NCI-H1436 treated with DMSO at 0.1 percent for 48 hours (cell line): Measurements from ENCODE around the gene NOP16.
"Not testable (repeated sequence)": the region's sequence is repeated elsewhere in the genome, so short reads cannot be mapped to it uniquely, and the experiment has no call there.

Experiments used
- DNase-seq: peaks from one replicate; lab custom pipeline; 2025; lab: John Stamatoyannopoulos, UW

NOP16 gene

GRCh38 chr5:176409765-176410164 lies 21.4 kb upstream of the NOP16 start:
- no peak for DNase-seq

DNA sequence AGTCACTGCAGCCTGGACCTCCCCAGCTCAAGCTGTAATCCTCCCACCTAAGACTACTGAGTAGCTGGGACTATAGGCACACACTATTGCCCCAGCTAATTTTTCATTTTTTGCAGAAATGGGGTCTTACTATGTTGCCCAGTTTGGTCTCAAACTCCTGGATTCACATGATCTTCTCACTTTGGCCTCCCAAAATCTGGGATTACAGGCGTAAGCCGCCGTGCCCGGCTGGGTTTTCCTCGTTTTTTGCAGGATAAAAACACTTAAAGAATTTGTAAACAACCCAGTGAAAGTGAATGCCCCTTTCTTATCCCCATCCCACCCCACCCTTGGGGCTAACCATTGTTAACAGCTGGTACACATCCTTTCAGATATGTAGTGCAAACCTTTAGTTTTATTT lies 20.2 kb upstream of the NOP16 start:
- DNase-seq: no peak

- DNase-seq: not testable (repeated sequence)
These were observed 19.8 kb upstream of the NOP16 start for GRCh38 chr5:176408252-176408573.

DNA sequence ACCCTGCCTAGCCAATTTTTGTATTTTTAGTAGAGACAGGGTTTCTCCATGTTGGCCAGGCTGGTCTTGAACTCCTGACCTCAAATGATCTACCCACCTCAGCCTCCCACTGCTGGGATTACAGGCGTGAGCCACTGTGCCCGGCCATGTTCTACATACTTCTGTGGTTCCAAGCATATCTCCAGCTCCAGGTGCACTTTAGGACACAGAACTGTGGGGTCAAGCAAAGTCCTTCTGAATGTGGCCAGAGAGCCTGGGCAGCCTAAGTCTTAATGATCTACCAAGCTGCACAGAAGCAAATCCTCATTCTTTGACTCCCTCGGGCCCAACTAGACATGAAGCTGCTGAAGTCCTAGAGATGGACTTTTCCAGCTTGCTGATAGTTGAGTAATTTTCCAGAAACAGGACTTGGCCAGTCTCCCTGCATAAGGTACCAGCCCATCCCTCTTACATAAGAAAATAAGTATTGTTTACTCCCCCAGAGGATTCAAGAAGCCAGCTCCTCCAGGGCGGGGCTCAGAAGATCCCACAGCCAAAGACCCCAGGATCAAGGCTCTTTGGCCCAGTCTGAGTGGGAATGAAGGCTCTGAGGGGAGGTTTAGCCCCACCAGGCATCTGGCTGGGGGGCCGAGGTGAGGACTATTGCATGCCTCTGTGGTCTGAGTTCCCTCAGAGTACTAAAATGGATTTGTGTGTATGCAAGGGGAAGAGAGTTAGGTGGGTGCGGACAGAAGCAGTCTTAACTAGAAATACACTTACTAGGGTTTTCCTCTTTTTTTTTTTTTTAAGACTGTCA lies 19.3 kb upstream of the NOP16 start:
- DNase-seq: no peak

DNA sequence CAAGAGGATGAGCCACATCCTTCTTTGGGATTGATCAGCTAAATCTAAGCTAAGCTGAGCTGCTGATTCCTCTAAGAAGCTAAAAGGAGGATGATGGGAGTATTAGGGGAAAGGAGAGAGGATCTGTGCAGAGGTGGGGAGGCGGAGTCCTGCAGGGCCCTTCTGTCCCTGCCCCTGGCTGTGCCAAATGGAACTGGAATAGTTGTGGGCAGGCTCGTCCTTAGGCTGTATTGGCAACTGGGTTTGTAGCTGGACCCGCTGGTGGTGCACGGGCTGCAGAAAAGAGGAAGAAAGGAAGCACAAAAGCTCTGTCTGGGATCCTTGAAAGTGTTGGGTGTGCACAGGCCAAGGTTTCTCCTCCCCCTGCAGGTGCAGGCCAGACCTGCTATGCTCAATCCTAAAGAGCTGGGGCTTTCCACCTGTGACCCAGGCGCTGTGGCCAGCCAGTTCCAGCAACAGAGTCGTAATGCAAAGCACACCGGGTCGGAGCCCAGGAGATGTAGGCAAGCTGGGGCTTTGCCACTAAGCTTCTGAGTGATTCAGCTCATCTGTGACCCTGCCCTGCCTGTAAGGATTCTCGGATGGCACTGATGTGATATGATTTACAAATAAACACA lies 18.1 kb upstream of the NOP16 start:
- DNase-seq: no peak

DNA sequence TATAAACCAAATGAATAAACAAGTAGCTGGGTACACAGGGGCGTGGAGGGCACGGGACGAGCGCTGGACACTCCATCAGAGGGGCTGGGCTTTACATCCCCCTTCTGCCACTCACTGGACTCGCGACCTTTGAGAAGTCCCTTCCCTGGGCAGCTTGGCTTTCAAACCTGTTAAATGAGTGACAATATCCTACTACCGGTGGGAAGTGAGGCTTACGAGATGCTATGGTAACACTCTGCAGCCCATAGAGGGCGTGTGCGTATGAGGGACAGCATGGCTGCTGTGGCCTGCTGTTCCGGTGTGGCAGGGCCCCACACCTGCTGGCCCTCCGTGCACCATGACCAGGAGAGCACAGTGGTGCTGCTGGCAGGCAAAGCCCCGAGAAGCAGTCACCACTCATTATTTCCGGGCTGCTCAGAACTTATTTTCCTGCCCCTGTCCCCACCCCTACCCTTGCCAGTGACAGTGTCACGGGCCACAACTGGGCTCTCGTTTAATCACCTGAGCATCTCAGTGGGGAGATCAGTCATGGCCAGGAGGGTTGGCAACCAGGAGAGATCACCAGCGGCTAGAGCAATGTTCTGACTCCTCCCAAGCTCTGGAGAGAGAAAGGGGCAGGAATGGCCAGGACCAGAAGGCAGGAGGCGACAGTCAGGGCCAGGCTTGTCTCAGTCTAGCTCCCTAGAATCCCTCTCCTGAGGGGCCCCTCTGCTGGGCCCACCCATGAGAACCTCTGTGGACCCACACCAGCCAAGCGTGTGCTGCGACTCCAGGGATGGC lies 17.4 kb upstream of the NOP16 start:
- no peak for DNase-seq

- no peak for DNase-seq
These were observed 13.1 kb upstream of the NOP16 start for GRCh38 chr5:176401281-176402205.

GRCh38 chr5:176400382-176401156 lies 12.2 kb upstream of the NOP16 start:
- no peak for DNase-seq

- DNase-seq: no peak
These were observed 9.5 kb upstream of the NOP16 start for GRCh38 chr5:176397736-176398420.

DNA sequence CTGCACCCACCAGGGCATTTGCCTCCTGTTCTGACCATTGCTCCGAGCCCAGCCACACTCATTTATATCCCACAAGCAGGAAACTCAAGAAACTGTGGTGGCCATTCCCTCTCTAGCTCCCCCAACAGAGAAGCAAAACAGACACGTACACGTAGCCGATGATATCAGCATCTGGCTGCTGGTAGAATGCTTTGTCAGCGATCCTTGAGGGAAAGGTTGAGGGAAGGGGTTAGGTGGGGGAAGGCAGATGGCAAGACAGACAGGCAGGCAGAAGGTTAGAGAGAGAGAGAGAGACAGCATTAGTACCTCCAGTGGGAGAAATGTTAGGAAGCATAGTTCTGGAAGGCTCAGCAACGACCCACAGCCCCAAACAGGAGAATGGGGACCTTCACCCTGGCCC lies 7.9 kb upstream of the NOP16 start:
- no peak for DNase-seq

DNA sequence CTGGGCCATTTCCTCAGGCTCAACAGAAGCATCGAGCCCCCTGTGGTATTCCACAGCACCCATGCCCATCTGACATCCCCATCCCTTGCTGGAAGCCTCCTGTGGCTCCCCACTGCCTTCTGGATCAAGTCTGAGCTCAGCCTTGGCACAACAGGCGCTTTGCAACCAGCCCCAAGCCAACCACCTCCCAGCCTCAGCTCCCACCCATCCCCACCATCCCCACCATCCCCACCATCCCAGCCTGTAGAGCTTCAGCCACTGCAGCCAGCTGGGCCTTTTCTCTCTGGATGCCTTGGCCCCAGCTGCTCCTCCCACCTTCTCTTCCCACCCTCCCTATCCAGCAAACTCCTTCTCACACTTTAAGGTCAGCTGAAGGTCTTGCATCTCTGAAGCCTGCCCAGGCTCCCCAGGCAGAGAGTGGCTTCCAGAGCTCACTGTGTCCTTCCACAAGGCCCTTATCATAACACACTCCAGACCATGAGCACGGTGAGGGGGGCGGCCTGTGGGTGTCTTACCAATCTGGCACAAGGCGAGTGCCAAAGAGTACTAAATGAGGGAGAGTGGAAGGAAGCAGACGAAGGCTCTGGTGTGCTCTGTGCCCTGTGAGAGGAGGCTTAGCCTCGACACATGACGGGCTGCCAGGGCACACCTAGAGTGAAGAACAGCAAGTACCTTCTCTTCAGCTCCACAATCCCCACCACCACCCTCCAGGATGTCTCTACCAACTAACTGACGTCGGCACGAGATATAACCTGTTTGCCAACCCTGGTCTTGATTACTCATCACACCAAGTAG lies 6.7 kb upstream of the NOP16 start:
- DNase-seq: no peak

GRCh38 chr5:176394096-176394495 lies 5.7 kb upstream of the NOP16 start:
- DNase-seq: no peak

DNA sequence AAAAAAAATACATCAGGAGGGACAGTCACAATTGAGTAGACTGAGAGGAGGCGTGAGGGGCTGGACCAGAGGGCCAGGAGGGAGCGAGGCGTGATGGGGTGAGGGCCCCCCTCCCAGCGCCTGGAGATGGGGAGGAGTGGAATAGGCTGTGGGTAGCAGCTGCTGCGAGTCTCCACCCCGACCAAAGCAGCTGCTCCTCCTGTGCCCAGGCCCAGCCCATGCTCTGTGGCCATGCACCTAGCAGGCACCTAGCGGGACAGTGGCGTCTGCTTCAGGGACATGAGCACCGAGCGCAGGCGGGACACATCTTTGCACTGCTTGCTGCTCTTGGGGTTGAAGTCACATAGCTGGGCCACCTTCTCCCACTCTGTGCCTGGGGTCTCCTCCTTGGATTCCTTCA lies 4.1 kb upstream of the NOP16 start:
- DNase-seq: no peak

DNA sequence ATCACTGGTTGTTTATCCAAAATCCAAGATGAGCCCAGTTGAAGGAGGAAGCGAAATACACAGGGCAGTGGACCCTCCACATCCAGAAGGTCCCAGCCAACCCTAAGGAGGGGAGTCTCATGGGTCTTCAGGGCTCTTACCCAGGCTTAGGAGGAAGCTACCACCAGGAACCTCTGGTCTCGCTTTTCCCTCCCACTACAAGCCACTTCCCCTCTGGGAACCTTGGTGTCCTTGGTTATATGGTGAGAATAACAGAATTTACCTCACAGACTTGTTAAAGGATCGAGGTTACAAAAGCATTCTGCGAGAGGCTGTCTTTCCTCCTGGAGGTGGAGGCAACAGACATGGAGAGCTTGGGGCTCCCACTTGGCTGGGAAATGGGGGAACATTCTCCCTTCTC lies 3.6 kb upstream of the NOP16 start:
- no peak for DNase-seq

DNA sequence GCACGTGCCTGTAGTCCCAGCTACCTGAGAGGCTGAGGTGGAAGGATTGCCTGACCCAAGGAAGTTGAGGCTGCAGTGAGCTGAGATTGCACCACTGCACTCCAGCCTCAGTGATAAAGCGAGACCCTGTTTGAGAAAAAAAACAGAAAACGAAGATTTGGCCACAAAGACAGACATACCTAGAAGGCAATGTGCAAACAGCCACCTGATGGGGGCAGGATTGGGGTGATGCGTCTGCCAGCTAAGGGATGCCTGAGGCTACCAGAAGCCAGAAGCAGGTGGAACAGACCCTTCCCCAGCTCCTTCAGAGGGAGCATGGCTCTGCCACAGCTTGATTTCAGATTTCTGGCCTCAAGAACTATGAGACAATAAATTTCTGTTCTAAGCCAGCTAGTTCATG lies 3.1 kb upstream of the NOP16 start:
- no peak for DNase-seq

- no peak for DNase-seq
These were observed 1.0 kb upstream of the NOP16 start for GRCh38 chr5:176389135-176390123.

DNA sequence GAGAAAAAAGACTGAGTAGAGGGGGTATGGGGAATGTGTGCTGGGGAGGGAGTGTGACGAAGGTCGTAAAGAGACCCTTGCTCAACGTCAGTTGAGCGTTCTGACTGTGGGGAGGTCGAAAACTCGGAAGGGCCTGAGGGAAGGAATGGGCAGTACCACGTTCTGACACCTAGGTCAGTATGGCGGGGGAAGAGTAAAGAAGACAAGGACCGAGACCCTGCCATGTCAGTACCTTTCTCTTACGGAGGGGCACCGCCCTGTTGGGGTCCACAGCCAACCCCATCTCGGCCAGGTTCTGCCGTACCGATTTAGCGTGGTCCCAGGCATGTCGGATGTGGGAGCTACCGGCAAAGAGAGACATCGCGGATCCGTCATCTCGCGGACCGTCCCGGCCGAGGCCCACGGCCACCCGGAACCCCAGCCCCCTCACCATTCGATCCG lies 375 bp downstream of the NOP16 start:
- no peak for DNase-seq

GRCh38 chr5:176387384-176387925 lies 943 bp downstream of the NOP16 start:
- no peak for DNase-seq
